ENCODE measurements around the gene B3GNT3.

Gene B3GNT3

DNA sequence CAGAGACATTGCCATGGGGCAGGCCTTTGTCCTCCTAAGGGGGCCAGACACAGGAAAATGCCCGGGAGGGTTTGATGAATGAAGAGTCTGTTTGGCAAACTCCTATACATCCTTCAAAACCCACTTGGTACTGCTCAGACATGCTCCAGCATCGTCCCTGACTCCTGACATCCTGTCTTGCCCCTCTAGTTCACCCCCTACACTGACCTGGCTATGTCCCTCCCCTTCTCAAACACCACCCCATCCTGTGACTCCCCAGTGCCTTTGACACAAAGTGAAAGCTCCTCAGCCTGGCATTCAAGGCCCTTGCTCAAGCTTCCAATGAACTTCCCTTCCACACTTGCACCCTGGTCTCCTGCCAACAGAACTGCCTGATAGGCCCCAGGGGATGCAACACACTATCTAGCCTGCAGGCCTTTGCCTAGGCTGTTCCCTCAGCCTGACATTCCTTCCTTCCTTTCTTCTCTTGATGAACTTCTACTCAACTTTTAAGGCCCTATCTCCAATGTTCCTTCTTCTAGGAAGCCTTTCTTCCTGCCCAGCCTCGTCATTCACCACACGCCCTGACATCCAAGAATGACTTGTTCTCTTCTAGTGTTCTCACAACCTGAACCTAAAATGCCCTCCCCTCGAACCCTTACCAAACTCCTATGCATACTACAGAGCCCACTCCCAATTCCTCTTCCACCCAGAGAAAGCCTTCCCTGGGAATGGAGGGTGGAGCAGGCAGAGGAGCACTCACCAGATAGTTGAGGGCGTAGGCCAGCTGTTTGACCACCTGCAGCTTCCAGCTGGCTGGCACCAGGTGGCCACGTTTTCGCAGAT is 40.5 kb downstream of the B3GNT3 start:
- DNase-seq, result no peak

- no peak for DNase-seq
Measured at GRCh38 chr19:17836530-17836929, 41.6 kb downstream of the B3GNT3 start.

DNA sequence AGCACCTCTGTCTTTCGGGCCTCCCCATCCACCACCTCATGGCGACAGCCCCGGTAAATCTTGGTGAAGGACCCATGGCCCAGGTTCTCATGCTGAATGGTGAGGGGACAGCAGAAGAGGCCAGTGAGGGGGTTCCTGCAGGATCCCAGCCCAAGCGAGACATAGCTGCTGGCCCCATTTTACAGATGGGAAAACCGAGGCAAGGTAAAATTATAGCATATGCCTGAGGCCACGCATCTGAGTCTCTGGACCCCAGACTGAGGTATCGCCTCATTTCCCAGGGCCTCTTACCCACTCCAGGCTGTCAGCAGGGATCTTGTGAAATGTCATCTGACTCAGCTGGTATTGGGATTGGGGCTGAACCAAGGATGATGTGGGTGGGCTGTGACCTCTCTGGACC is 43.0 kb downstream of the B3GNT3 start:
- DNase-seq, result no peak

- DNase-seq, result no peak
Measured at GRCh38 chr19:17840019-17840418, 45.1 kb downstream of the B3GNT3 start.

DNA sequence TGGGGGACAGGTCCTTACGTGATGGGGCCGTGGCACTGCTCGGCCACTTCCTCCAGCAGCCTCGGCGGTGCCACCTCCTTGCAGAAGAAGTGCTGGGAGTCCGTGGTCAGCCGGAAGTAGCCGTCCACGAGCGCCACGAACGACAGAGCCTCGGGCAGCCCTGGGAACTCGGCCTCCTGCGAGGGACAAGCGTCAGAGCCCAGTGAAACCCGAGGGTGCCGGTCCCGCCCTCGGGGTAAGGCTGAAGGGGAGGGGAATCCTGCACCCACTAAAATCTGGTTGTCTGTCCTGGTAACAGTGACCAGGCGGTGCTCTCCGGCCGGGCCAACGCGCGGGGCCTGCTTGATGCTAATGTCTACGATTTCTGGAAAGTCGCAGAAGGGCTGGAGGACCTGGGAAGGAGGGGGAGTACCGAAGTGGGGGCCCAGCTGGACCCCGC is 46.5 kb downstream of the B3GNT3 start:
- no peak for DNase-seq

- peak; percentile 65 for DNase-seq
Measured at GRCh38 chr19:17841810-17842662, 47.1 kb downstream of the B3GNT3 start.

- DNase-seq, result no peak
Measured at GRCh38 chr19:17842663-17843291, 47.8 kb downstream of the B3GNT3 start.

- no peak for DNase-seq
Measured at GRCh38 chr19:17843292-17843827, 48.4 kb downstream of the B3GNT3 start.

DNA sequence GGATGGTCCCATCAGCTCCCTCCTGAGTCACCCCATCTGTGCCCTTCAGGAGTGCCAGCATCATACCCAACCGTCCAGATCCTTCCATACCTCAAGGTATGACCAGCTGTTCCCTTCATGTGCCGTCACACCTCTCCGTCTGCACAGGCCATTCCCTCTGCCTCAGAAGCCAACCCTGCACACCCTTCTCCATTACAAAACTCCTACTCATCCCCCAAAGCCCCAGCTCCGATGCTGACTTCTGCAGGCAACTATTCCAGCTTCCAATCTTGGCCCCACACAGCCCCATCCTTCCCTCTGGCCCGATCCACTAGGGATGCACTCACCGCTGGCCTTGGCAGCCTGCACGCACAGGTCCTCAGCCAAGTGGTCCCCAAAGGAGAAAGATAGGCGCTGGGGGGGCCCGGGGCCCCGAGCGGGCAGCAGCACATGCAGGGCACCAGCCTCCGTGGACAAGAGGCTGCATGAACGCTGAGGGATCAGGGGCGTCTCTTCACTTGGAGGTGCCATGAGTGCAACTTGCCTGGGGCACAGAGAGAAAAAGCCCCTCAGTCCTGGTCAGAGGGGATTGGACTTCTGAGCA is 49.1 kb downstream of the B3GNT3 start:
- no peak for DNase-seq

DNA sequence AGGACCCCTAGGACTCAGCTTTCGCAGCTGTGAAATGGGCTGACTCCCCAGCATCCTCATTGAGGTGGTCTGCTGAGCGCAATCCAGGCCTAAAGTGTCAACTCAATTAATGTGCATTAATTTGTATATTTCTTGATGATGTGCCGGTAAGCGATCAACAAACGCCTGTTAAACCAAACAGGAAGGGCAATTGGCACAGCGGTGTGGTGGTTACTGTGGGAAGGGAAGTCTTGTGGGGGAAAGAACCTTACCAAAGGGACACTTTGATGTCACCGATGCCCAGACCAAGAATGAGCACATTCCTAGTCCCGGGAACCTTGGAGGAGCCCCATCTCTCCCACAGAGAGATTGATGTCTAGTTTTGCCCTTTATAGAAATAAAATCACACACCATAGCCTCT is 51.2 kb downstream of the B3GNT3 start:
- peak; percentile 86 for DNase-seq

GRCh38 chr19:17847538-17848366 is 52.8 kb downstream of the B3GNT3 start, which contains the start of gene JAK3:
TSS of gene JAK3 (minus strand) at chr19:17847982. CDS start at chr19:17844417, 3,565 bp downstream.
- peak; percentile 96 for DNase-seq

DNA sequence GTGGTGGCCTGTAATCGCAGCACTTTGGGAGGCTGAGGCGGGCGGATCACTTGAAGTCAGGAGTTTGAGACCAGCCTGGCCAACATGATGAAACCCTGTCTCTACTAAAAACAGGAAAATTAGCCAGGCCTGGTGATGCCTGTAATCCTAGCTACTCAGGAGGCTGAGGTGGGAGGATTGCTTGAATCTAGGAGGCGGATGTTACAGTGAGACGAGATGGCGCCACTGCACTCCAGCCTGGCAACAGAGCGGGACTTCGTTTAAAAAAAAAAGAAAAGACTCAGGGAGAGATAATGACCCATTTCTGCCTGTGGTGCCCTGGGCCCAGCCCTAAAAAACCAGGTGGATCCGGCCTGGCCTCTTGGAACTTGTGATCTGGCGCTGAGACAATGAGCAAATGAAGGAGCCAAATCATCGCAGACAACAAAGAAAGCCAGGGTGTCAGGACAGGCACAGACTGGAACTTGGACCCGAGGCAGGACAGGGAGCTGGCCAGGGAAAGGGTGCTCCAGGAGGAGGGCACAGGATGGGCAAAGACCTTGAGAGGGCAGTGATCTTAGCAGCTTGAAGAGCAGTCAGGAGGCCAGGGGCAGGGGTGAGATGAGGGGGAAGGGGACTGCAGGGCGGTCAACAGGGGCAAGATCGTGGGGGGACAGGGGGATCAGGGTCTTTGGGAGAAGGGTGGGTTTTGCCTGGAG is 53.8 kb downstream of the B3GNT3 start:
- DNase-seq, result peak; percentile 31

DNA sequence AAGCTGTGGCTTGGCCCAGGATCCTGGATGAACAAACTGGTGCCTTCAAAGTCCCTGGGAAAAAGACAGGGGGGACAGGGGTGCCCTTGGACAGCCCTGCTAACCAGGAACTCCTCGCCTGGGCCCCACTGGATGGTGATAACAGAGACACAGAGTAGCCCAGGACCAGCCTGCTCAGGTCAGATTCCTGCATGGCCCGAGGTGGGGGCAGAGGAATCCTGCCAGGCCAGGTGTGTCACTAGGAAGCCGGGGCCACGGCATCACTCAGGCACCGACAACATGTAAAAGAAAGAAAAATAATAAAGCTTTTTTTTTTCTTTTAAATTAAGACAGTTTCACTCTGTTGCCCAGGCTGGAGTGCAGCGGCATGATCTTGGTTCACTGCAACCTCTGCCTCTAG is 59.1 kb downstream of the B3GNT3 start:
- no peak for DNase-seq

- DNase-seq, result peak; percentile 90
Measured at GRCh38 chr19:17855280-17856152, 60.6 kb downstream of the B3GNT3 start.

- DNase-seq, result peak; percentile 100
Measured at GRCh38 chr19:17859533-17860330, 64.8 kb downstream of the B3GNT3 start, which contains the start of gene RPL18A. TSS of gene RPL18A (plus strand) at chr19:17859910. CDS start at chr19:17859957, 47 bp downstream.

- DNase-seq, result no peak
Measured at GRCh38 chr19:17860331-17860992, 65.5 kb downstream of the B3GNT3 start.

GRCh38 chr19:17860993-17861360 is 66.0 kb downstream of the B3GNT3 start:
- no peak for DNase-seq

Data from CD4-positive, alpha-beta T cell treated with Interleukin-10 for 1 hour (primary cell).